ENCODE measurements around the gene SOX21.
"Not testable (repeated sequence)": the region's sequence is repeated elsewhere in the genome, so short reads cannot be mapped to it uniquely, and the experiment has no call there.

DNA sequence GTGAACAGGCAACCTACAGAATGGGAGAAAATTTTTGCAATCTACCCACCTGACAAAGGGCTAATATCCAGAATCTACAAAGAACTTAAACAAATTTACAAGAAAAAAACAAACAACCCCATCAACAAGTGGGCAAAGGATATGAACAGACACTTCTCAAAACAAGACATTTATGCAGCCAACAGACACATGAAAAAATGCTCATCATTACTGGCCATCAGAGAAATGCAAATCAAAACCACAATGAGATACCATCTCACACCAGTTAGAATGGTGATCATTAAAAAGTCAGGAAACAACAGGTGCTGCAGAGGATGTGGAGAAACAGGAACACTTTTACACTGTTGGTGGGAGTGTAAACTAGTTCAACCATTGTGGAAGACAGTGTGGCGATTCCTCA, 17.6 kb upstream of the SOX21 start:
- not testable (repeated sequence) for TF ChIP-seq POLR2A (IDR thresholded peaks at IDR 0.05)
- TF ChIP-seq, protein P1, sequence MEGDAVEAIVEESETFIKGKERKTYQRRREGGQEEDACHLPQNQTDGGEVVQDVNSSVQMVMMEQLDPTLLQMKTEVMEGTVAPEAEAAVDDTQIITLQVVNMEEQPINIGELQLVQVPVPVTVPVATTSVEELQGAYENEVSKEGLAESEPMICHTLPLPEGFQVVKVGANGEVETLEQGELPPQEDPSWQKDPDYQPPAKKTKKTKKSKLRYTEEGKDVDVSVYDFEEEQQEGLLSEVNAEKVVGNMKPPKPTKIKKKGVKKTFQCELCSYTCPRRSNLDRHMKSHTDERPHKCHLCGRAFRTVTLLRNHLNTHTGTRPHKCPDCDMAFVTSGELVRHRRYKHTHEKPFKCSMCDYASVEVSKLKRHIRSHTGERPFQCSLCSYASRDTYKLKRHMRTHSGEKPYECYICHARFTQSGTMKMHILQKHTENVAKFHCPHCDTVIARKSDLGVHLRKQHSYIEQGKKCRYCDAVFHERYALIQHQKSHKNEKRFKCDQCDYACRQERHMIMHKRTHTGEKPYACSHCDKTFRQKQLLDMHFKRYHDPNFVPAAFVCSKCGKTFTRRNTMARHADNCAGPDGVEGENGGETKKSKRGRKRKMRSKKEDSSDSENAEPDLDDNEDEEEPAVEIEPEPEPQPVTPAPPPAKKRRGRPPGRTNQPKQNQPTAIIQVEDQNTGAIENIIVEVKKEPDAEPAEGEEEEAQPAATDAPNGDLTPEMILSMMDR (IDR thresholded peaks at IDR 0.05): not testable (repeated sequence)

All from prostate gland (tissue), 2 donors.